HL-60 (cell line): ENCODE results near the gene RGS14.
A peak's percentile ranks its signal among the peaks of the same experiment; 100 is the strongest.

Experiments used
- DNase-seq, 2 experiments: peaks; one replicate each; pipeline ENCODE4 v3.0.0-alpha.2; 2010 to 2020; ENCODE audit warnings: low read depth in 1 of 2, low spot score in 1 of 2
- H3K27ac ChIP-seq: fragments of 250-450 bp; sonication (Bioruptor Pico); replicated peaks from 2 replicates; pipeline ENCODE4 v1.5.1; 2020; ENCODE audit warnings: mild to moderate bottlenecking, moderate library complexity
- H3K27me3 ChIP-seq: fragments of 250-450 bp; sonication (Bioruptor Pico); 2 replicates; pipeline ENCODE4 v1.5.1; 2021; ENCODE audit warnings: mild to moderate bottlenecking, moderate library complexity; ENCODE audit not compliant: insufficient read depth, poor library complexity, severe bottlenecking
- H3K4me3 ChIP-seq: replicated peaks from 2 replicates; pipeline ENCODE4 v1.5.1; 2011; ENCODE audit warnings: mild to moderate bottlenecking, control low read depth, low read length; ENCODE audit not compliant: insufficient read depth
- CTCF ChIP-seq: IDR thresholded peaks from one replicate; pipeline ENCODE4 v1.5.1; 2011; ENCODE audit warnings: low read length, control low read depth, inconsistent platforms; ENCODE audit not compliant: insufficient read depth
- GABPA ChIP-seq: IDR thresholded peaks from 2 replicates; pipeline ENCODE4 v1.6.1; 2012; ENCODE audit warnings: low read depth
- POLR2AphosphoS5 ChIP-seq: IDR thresholded peaks from 2 replicates; pipeline ENCODE4 v1.6.1; 2012; ENCODE audit warnings: low read depth
- REST ChIP-seq: IDR thresholded peaks from 2 replicates; pipeline ENCODE4 v1.6.1; 2012; ENCODE audit warnings: low read depth; ENCODE audit not compliant: insufficient replicate concordance
- SPI1 ChIP-seq: IDR thresholded peaks from 2 replicates; pipeline ENCODE4 v1.6.1; 2012; ENCODE audit warnings: low read depth, mild to moderate bottlenecking, borderline replicate concordance

RGS14 gene

GRCh38 chr5:177389241-177390169 is 31.8 kb downstream of the RGS14 start:
- Histone ChIP-seq H3K27me3 (no peaks in the 10 kb centered on the region), H3K27ac (no peak overlapping the region), H3K4me3 (no peak overlapping the region)
- TF ChIP-seq POLR2AphosphoS5 (no peak), SPI1 (no peak), GABPA (no peak), REST (no peak), CTCF (no peak)
- peak in 1 of 2 experiments; percentile 52 for DNase-seq

- TF ChIP-seq CTCF (peak; percentile 92), SPI1 (peak; percentile 2; the same call in 1 of the 2 replicates), REST (no peak)
- no peaks in the 10 kb centered on the region for H3K27me3 ChIP-seq
- H3K4me3 ChIP-seq = no peak overlapping the region
- peak; percentile 72 to 86 for DNase-seq
- H3K27ac ChIP-seq = no peak overlapping the region
Observed at GRCh38 chr5:177390363-177391300, 32.9 kb downstream of the RGS14 start.

- H3K27ac ChIP-seq = no peak overlapping the region
- no peak for TF ChIP-seq CTCF
- TF ChIP-seq GABPA = no peak
- TF ChIP-seq POLR2AphosphoS5 = no peak
- no peak for TF ChIP-seq SPI1
Observed at GRCh38 chr5:177392765-177393164, 35.0 kb downstream of the RGS14 start.

More at GRCh38 chr5:177392765-177393164, 35.0 kb downstream of the RGS14 start:
- peak in 1 of 2 experiments; percentile 53 for DNase-seq
- H3K4me3 ChIP-seq = no peak overlapping the region
- no peaks in the 10 kb centered on the region for H3K27me3 ChIP-seq
